Stimulated activated naive CD8-positive, alpha-beta T cell treated with anti-CD3 and anti-CD28 coated beads, Interleukin-15, Interleukin-2, amounts not matched to agents 100 ng/mL and 50 ng/mL, for 24 hours (primary cell): ENCODE results near the gene RACGAP1.
A peak's percentile ranks its signal among the peaks of the same experiment; 100 is the strongest.

Experiments used
- H3K27ac Mint-ChIP-seq: one replicate; pipeline ENCODE4 v1.8.0; 2021; ENCODE audit warnings: mild to moderate bottlenecking, mixed read lengths
- H3K27me3 Mint-ChIP-seq: one replicate; pipeline ENCODE4 v1.8.0; 2021; ENCODE audit warnings: mixed read lengths
- H3K36me3 Mint-ChIP-seq: one replicate; pipeline ENCODE4 v1.8.0; 2021; ENCODE audit warnings: low read depth, mixed read lengths
- H3K4me1 Mint-ChIP-seq: one replicate; pipeline ENCODE4 v1.8.0; 2021; ENCODE audit warnings: low read depth, mixed read lengths
- H3K4me3 Mint-ChIP-seq: one replicate; pipeline ENCODE4 v1.8.0; 2021; ENCODE audit warnings: mild to moderate bottlenecking, mixed read lengths
- H3K9me3 Mint-ChIP-seq: one replicate; pipeline ENCODE4 v1.8.0; 2021; ENCODE audit warnings: mixed read lengths

Gene RACGAP1

GRCh38 chr12:50025187-50026059, at the start of gene RACGAP1:
Gene RACGAP1 (minus strand): TSS chr12:50025494. CDS start chr12:50016715, 8,779 bp downstream.
- Mint-ChIP-seq H3K27me3 (peaks cover 3% of the 10 kb centered on the region), H3K36me3 (peaks cover 31% of the 10 kb centered on the region), H3K9me3 (peaks cover 4% of the 10 kb centered on the region), H3K4me3 (peak within 1 kb of the TSS; percentile 99), H3K27ac (peak within 1 kb of the TSS; percentile 97), H3K4me1 (peaks cover 32% of the 10 kb centered on the region)

GRCh38 chr12:50073712-50074111, 48.4 kb upstream of the RACGAP1 start:
- Mint-ChIP-seq H3K4me3 (no peak overlapping the region), H3K36me3 (no peaks in the 10 kb centered on the region), H3K27ac (no peak overlapping the region), H3K4me1 (peaks cover 5% of the 10 kb centered on the region), H3K9me3 (no peaks in the 10 kb centered on the region), H3K27me3 (no peaks in the 10 kb centered on the region)

- H3K36me3 Mint-ChIP-seq: no peaks in the 10 kb centered on the region
- H3K4me3 Mint-ChIP-seq: no peak overlapping the region
- no peaks in the 10 kb centered on the region for H3K27me3 Mint-ChIP-seq
- peaks cover 5% of the 10 kb centered on the region for H3K4me1 Mint-ChIP-seq
- H3K9me3 Mint-ChIP-seq: no peaks in the 10 kb centered on the region
- no peak overlapping the region for H3K27ac Mint-ChIP-seq
These were observed 47.9 kb upstream of the RACGAP1 start for GRCh38 chr12:50073206-50073605.

- Mint-ChIP-seq H3K9me3 (no peaks in the 10 kb centered on the region), H3K27ac (no peak overlapping the region), H3K27me3 (no peaks in the 10 kb centered on the region), H3K4me1 (peaks cover 5% of the 10 kb centered on the region), H3K36me3 (no peaks in the 10 kb centered on the region), H3K4me3 (no peak overlapping the region)
These were observed 47.1 kb upstream of the RACGAP1 start for GRCh38 chr12:50072198-50072907.

GRCh38 chr12:50070314-50071060, 45.2 kb upstream of the RACGAP1 start:
- Mint-ChIP-seq H3K4me3 (no peak overlapping the region), H3K9me3 (no peaks in the 10 kb centered on the region), H3K36me3 (no peaks in the 10 kb centered on the region), H3K27me3 (no peaks in the 10 kb centered on the region), H3K27ac (no peak overlapping the region), H3K4me1 (peaks cover 5% of the 10 kb centered on the region)

- H3K4me3 Mint-ChIP-seq: no peak overlapping the region
- peaks cover 5% of the 10 kb centered on the region for H3K4me1 Mint-ChIP-seq
- H3K27me3 Mint-ChIP-seq: no peaks in the 10 kb centered on the region
- no peaks in the 10 kb centered on the region for H3K9me3 Mint-ChIP-seq
- H3K36me3 Mint-ChIP-seq: no peaks in the 10 kb centered on the region
- H3K27ac Mint-ChIP-seq: no peak overlapping the region
These were observed 44.2 kb upstream of the RACGAP1 start for GRCh38 chr12:50069539-50069938.

GRCh38 chr12:50069069-50069468, 43.8 kb upstream of the RACGAP1 start:
- no peaks in the 10 kb centered on the region for H3K27me3 Mint-ChIP-seq
- H3K4me3 Mint-ChIP-seq: no peak overlapping the region
- no peaks in the 10 kb centered on the region for H3K36me3 Mint-ChIP-seq
- peaks cover 5% of the 10 kb centered on the region for H3K4me1 Mint-ChIP-seq
- H3K9me3 Mint-ChIP-seq: no peaks in the 10 kb centered on the region
- H3K27ac Mint-ChIP-seq: no peak overlapping the region

- Mint-ChIP-seq H3K4me3 (no peak overlapping the region), H3K36me3 (no peaks in the 10 kb centered on the region), H3K9me3 (no peaks in the 10 kb centered on the region), H3K4me1 (peaks cover 5% of the 10 kb centered on the region), H3K27me3 (no peaks in the 10 kb centered on the region), H3K27ac (no peak overlapping the region)
These were observed 41.1 kb upstream of the RACGAP1 start for GRCh38 chr12:50066402-50066801.

- Mint-ChIP-seq H3K4me1 (peaks cover 11% of the 10 kb centered on the region), H3K36me3 (no peaks in the 10 kb centered on the region), H3K9me3 (no peaks in the 10 kb centered on the region), H3K4me3 (no peak overlapping the region), H3K27ac (no peak overlapping the region), H3K27me3 (no peaks in the 10 kb centered on the region)
These were observed 40.5 kb upstream of the RACGAP1 start for GRCh38 chr12:50065726-50066310.

GRCh38 chr12:50062728-50063460, 37.6 kb upstream of the RACGAP1 start:
- Mint-ChIP-seq H3K27ac (no peak overlapping the region), H3K4me1 (peaks cover 31% of the 10 kb centered on the region), H3K4me3 (no peak overlapping the region), H3K36me3 (no peaks in the 10 kb centered on the region), H3K9me3 (no peaks in the 10 kb centered on the region), H3K27me3 (no peaks in the 10 kb centered on the region)

GRCh38 chr12:50061946-50062686, 36.8 kb upstream of the RACGAP1 start:
- H3K4me1 Mint-ChIP-seq: peaks cover 33% of the 10 kb centered on the region
- H3K36me3 Mint-ChIP-seq: no peaks in the 10 kb centered on the region
- H3K27me3 Mint-ChIP-seq: peaks cover 1% of the 10 kb centered on the region
- no peaks in the 10 kb centered on the region for H3K9me3 Mint-ChIP-seq
- no peak overlapping the region for H3K4me3 Mint-ChIP-seq
- H3K27ac Mint-ChIP-seq: no peak overlapping the region

- peaks cover 42% of the 10 kb centered on the region for H3K4me1 Mint-ChIP-seq
- no peaks in the 10 kb centered on the region for H3K9me3 Mint-ChIP-seq
- no peak overlapping the region for H3K27ac Mint-ChIP-seq
- no peak overlapping the region for H3K4me3 Mint-ChIP-seq
- H3K27me3 Mint-ChIP-seq: peaks cover 11% of the 10 kb centered on the region
- H3K36me3 Mint-ChIP-seq: no peaks in the 10 kb centered on the region
These were observed 35.9 kb upstream of the RACGAP1 start for GRCh38 chr12:50061171-50061570.

- H3K9me3 Mint-ChIP-seq: no peaks in the 10 kb centered on the region
- H3K27ac Mint-ChIP-seq: no peak overlapping the region
- H3K4me1 Mint-ChIP-seq: peaks cover 49% of the 10 kb centered on the region
- peak overlapping the region; percentile 84 for H3K4me3 Mint-ChIP-seq
- H3K27me3 Mint-ChIP-seq: peaks cover 17% of the 10 kb centered on the region
- H3K36me3 Mint-ChIP-seq: no peaks in the 10 kb centered on the region
These were observed 34.8 kb upstream of the RACGAP1 start for GRCh38 chr12:50060120-50060468.
